ENCODE measurements around the gene AIFM3.

The AIFM3 gene

GRCh38 chr22:20972933-20973577, 6.0 kb downstream of the AIFM3 start:
- Histone ChIP-seq H3K79me2 (ENCODE audit: control insufficient read depth, low read length) (no peaks in the 10 kb centered on the region), H3K9me3 (ENCODE audit: control insufficient read depth, insufficient read depth, low read length) (no peaks in the 10 kb centered on the region), H4K20me1 (ENCODE audit: control insufficient read depth, insufficient read depth, low read depth, low read length) (no peaks in the 10 kb centered on the region), H3K4me1 (ENCODE audit: control insufficient read depth, low read length) (peaks cover 6% of the 10 kb centered on the region; the same call in 1 of the 2 replicates), H3K27ac (ENCODE audit: low read depth, low read length) (no peak overlapping the region), H3F3A (ENCODE audit: control insufficient read depth, insufficient read depth) (no peaks in the 10 kb centered on the region), H3K36me3 (ENCODE audit: control insufficient read depth, low read length) (no peaks in the 10 kb centered on the region), H3K27me3 (ENCODE audit: control insufficient read depth, low read length) (no peaks in the 10 kb centered on the region), H3K4me3 (ENCODE audit: low read length) (no peak overlapping the region), H3K9me2 (replicated peaks; ENCODE audit: control insufficient read depth, low read length) (no peaks in the 10 kb centered on the region), H3K4me2 (ENCODE audit: low read length) (no peak overlapping the region)
- TF ChIP-seq EZH2phosphoT487 (IDR thresholded peaks at IDR 0.05; ENCODE audit: borderline replicate concordance, low read length) (no peak), CTCF (IDR thresholded peaks at IDR 0.05; ENCODE audit: low read depth, low read length, poor library complexity, severe bottlenecking) (no peak)

GRCh38 chr22:20973634-20974286, 6.7 kb downstream of the AIFM3 start:
- no peak overlapping the region for H3K4me3 ChIP-seq (ENCODE audit: low read length)
- H3K27ac ChIP-seq (ENCODE audit: low read depth, low read length): no peak overlapping the region
- no peak overlapping the region for H3K4me2 ChIP-seq (ENCODE audit: low read length)
- H3K27me3 ChIP-seq (ENCODE audit: control insufficient read depth, low read length): no peaks in the 10 kb centered on the region
- H3K9me2 ChIP-seq (replicated peaks; ENCODE audit: control insufficient read depth, low read length): no peaks in the 10 kb centered on the region
- H3F3A ChIP-seq (ENCODE audit: control insufficient read depth, insufficient read depth): no peaks in the 10 kb centered on the region
- H3K4me1 ChIP-seq (ENCODE audit: control insufficient read depth, low read length): peaks cover 6% of the 10 kb centered on the region; the same call in 1 of the 2 replicates
- no peaks in the 10 kb centered on the region for H3K79me2 ChIP-seq (ENCODE audit: control insufficient read depth, low read length)
- peaks cover 5% of the 10 kb centered on the region; the same call in 1 of the 2 replicates for H3K9me3 ChIP-seq (ENCODE audit: control insufficient read depth, insufficient read depth, low read length)
- no peak for TF ChIP-seq EZH2phosphoT487 (IDR thresholded peaks at IDR 0.05; ENCODE audit: borderline replicate concordance, low read length)
- no peaks in the 10 kb centered on the region for H3K36me3 ChIP-seq (ENCODE audit: control insufficient read depth, low read length)
- H4K20me1 ChIP-seq (ENCODE audit: control insufficient read depth, insufficient read depth, low read depth, low read length): no peaks in the 10 kb centered on the region

- Histone ChIP-seq H3F3A (ENCODE audit: control insufficient read depth, insufficient read depth) (no peaks in the 10 kb centered on the region), H3K36me3 (ENCODE audit: control insufficient read depth, low read length) (no peaks in the 10 kb centered on the region), H4K20me1 (ENCODE audit: control insufficient read depth, insufficient read depth, low read depth, low read length) (no peaks in the 10 kb centered on the region), H3K9me2 (replicated peaks; ENCODE audit: control insufficient read depth, low read length) (no peaks in the 10 kb centered on the region), H3K4me1 (ENCODE audit: control insufficient read depth, low read length) (peaks cover 6% of the 10 kb centered on the region; the same call in 1 of the 2 replicates), H3K27me3 (ENCODE audit: control insufficient read depth, low read length) (no peaks in the 10 kb centered on the region), H3K9me3 (ENCODE audit: control insufficient read depth, insufficient read depth, low read length) (peaks cover 11% of the 10 kb centered on the region; the same call in 1 of the 2 replicates), H3K4me2 (ENCODE audit: low read length) (no peak overlapping the region), H3K27ac (ENCODE audit: low read depth, low read length) (no peak overlapping the region), H3K4me3 (ENCODE audit: low read length) (no peak overlapping the region), H3K79me2 (ENCODE audit: control insufficient read depth, low read length) (no peaks in the 10 kb centered on the region)
- TF ChIP-seq EZH2phosphoT487 (IDR thresholded peaks at IDR 0.05; ENCODE audit: borderline replicate concordance, low read length): no peak
- TF ChIP-seq CTCF (IDR thresholded peaks at IDR 0.05; ENCODE audit: low read depth, low read length, poor library complexity, severe bottlenecking): no peak
These were observed 7.4 kb downstream of the AIFM3 start for GRCh38 chr22:20974336-20974955.
